8988T (cell line): Measurements from ENCODE around the gene RAC3.
A peak's percentile ranks its signal among the peaks of the same experiment; 100 is the strongest.

Source experiments
- DNase-seq: peaks from one replicate; pipeline ENCODE4 v3.0.0; 2011

The RAC3 gene

DNA sequence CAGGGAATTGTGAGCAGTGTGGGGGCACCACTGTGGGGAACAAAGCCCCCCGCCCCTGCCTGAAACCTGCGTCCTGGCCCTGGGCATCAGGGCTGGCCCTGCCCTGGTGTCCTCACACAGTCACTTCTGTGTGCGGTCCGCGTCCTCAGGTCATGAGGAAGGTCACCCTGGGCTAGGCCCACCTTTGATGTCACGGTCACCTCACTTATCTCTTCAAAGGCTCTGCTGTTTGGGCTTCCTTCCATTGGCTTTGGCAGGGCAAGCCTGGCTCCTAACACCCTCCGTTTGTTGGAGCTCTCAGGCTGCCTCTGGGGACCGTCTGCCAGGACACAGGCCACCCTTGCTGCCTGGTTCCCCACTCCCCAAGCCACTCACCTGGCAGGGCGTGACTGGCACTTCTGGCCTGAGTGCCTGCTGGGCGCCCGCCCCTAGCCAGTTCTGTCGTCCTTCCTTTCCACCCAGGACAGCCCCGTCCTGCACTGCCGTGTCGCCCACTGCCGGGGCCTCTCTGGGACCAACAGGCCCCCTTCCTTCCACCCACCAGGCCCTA is 17.6 kb upstream of the RAC3 start:
- no peak for DNase-seq

DNA sequence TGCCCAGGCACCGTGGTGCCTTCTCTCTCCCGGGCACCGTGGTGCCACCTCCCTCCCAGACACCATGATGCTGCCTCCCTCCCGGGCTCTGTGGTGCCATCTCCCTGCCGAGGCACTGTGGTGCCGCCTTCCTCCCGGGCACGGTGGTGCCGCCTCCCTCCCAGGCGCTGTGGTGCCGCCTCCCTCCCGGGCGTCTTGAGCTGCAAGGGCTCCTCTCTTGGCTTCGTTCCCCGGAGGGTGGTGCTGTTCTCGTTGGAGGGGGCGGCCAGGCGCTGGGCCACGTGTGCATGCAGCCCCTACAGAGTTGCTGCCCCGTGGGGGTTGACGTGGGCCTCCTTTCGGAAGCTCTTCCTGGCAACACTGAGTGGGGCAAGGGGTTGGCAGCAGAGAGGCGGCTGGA is 17.0 kb upstream of the RAC3 start:
- DNase-seq = no peak

DNA sequence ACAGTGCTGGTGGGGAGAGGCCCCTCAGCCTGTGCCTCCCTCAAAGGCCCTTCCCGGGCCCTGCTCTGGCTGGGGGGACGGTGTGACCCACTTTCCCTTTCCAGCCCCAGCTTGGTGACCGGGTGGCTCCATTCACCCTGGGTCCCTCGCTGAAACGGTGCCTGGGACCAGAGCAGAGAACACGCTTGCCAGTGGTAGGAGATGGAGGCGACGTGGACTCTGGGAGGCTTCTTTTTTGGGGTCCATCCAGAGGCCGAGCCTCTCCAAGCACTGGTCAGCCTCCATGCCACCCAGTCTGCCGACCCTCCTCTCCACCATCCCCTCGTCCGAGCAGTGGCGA is 16.5 kb upstream of the RAC3 start:
- no peak for DNase-seq

DNA sequence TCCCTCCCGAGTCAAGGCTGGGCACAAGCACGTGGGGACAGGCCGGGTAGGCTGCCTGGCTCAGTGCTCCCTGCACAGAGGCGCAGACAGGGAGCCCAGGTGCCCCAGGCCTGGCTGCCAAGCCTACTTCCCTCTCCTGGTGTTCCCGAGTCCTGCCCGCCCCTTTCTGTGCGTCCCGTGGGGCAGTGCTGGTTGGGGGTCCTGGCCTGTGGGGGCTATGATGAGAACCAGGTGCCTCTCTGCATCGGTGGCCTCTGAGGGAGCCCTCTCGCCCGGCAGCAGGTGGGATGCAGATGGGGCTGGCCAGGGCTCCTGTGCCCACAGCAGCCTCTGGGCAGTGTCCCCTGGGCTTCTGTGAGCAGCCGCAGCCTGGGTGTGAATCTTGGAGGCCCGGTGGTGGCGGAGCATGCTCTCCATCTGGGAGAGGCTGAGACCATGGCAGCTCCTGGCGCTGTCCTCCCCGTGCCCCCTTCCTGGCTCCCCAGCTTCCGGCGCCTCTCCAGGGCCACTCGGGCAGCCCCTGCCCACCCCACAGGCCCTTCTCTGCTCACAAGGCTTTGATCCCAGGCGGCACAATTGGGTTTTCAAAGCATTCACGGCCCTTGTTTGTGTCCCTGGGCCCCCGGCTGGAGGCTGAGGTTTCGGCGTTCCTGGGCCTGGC is 16.0 kb upstream of the RAC3 start:
- no peak for DNase-seq

DNA sequence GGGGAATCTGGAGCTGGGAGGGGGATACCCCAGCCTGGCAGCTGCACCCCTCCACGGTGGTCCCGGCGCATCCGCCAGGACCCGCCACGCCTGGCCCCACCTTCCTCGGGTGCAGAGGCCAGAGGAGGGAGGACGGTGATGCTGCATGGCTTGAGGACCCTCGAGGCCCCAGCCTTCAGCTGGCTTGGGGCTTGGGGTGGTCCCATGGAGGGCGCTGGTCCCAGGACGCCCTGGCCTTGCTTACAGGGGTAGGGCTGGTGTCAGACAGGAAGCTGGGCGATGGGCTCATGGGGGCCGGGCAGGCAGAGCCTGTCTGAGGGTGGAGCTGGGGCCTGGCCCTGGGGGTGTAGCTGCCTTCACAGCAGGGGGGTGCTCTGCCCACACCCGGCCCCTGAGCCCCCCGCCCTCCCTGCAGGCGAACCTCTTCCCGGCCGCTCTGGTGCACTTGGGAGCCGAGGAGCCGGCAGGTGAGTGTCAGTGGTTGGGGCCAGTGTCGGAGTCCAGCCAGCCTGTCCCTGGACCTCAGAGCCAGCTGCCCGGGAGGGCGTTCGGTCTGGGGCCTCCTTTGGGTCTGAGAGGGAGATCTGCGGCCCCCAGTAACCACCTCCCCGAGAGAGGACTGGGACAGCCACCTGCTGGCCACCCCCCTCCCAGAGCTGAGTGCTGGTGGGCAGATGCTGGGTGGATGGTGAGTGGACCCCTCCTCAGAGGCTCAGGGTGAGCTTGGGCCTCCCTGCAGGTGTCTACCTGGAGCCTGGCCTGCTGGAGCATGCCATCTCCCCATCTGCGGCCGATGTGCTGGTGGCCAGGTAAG is 15.2 kb upstream of the RAC3 start:
- DNase-seq = no peak

DNA sequence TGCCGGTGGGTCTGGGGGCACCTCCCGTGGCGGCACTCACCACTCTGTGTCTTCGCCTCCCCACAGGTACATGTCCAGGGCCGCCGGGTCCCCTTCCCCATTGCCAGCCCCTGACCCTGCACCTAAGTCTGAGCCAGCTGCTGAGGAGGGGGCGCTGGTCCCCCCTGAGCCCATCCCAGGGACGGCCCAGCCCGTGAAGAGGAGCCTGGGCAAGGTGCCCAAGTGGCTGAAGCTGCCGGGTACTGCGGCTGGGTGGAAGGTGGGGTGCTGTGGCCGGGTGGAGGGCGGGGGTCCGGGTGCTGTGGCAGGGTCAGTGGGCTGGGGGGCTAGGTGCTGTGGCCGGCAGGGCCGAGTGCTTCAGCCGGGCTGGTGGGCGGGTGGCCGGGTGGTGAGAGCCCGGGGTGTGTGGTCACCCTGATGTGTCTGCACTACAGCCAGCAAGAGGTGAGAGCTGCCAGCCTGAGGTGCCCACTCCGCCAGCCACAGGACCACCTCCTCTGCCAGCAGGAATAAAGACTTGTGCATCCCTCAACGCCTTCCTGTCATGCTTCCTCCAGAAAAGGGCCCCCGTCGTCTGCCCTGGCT is 14.5 kb upstream of the RAC3 start:
- DNase-seq = no peak

DNA sequence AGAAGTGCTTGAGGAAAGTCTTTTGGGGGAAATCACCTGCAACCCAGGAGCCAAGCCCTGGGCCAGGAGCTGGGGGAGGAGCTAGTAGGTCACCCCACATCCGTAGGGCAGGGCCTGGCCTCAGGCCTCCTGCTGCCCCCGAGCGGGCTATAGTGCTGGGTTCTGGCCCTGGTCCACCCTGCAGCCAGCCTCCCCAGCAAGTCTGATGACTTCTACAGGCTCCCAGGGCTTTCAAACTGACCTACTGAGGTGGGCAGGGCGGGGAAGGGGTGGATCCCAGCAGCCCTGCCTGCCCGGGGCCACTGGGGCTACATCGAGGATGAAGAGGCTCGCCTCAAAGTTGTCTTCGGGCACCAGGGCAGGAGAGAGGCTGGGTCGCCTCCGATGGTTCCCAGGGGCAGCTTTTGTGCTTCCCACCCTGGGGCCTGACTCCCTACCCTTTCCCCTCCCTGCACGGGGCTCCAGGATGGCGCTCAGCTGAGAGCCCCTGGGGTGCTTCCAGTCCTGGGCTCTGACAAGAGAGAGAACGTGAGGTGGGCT is 13.8 kb upstream of the RAC3 start:
- DNase-seq = no peak

DNA sequence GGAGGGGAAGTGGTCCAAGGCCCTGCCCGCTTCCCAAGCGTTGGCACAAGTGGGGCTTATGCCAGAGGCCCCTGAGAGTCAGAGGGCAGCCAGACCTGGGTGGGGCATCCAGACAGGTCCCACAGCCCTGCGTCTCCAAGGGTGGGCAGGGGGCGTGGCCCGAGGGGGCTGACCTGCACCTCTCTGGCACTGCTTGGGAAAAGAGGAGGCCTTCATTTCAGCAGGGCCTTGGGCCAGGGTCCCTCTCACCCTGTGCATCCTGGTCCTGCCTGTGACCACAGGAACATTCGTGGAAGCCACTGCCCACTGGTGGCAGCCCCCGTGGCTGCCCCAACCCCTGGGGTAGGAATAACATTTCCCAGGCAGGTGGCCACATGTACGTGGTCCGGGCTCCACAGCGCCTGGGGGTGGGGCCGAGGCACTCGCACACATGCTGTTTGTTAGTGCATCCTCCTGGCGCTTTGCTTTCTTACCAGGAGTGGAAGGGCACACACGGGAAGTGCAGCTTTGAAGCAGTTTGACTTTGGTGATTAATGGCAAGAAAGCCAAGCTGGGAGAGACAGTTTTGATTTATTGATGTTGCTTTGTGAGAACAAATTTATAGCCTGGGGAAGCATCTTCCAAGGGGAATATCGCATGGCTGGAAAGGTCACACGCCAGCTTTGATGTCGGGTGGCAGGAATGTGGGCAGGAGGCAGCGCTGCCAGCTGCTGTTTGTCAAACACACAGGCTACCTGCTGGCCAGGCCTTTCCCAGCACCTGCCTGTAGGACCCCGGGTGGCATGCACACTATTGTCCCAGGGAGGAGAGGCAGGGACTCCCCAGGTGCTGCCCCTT is 13.1 kb upstream of the RAC3 start:
- DNase-seq = no peak

DNA sequence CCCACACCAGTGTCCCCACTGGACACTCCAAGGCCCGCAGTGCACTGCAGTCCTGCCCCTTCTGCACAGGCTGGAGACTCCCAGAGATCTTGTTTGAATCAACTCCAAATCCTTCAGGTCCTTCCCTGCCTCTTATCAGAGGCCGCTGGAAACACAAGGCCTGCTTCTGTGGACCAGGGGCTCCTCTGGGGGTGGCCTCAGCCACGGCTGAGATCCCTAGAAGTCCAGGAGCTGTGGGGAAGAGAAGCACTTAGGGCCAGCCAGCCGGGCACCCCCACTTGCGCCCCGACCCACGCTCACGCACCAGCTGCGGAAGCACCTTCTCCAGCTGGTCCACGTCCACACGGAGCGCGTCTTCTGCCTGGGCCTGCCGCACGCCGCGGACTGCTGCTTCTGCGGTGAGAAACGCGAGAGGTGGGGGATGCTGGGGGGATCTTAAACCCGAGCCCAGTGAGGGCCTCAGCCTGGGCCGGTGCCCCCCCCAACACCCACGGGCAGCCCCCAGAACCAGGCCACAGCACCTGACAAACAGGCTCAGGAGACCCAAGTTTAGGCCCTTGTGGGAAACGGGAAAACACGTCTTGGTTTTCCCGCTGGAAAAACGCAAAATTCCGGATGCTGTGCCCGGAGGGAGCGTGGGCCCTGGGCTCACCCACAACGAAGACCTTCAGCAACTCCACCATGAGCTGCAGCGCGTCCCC is 12.3 kb upstream of the RAC3 start:
- no peak for DNase-seq

DNA sequence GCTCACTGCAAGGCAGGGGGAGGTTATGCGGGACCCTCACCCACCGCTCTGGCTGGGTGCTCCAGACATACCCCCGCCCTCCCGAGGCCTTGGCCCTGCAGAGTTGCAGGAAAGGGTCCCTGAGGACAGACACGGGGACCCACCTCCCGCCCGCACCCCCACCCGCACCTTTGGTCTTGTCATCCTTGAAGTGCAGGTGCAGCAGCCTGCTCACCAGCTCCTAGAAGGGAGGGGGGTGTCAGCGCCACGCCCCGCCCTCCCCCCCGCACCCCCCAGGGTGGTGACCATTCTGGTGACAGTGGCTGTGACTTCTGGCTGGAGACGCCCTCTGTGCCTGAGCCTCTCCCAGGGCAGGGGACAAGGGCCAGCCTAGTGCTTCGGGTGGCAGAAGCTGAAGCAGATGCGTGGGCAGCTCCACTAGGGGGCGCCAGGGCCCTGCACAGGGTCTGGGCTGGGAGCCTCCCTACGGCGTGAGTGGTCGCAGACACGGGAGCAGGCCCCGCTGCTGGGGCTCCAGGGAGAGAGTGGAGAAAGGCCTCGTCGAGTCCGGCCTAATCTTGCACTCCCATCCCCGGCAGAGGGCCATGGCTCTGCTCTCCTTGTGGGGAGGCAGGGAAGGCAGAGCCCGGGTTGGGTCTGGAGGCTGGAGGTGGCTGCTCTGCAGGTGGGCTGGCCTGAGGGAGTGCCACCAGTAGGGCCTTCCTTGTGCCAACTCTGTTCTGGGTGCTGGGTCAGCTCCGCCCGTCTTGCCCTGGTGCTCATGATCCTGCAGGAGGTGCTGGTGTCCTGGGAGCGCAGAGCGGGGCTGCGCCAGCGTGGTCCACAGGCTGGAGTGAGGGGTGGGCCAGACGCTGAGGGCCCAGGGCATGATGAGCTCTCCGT is 11.5 kb upstream of the RAC3 start:
- peak; percentile 81 for DNase-seq

DNA sequence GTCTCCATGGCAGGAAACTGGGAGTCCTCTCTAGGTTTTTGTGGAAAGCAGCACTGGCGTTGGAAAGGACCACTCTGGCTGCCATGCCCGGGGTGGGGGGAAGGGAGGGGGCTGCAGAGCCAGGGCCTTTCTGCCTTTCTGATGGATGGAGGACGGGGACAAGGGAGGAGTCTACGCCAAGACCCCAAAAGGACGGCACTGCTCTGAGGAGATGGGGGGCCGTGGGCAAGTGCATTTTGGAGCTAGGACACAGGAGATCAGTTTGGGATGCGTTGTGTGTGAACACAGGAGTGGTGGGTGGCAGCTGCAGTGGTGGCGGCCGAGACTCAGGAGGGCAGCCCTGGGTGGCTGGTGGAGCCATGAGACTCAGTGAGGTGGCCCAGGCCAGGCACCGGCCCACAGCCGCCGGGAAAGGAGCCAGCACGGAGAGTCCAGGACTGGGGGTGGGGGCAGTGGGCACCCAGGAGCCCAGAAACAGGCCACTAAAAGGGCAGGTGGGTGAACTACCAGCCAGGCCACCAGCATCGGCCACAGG is 10.8 kb upstream of the RAC3 start:
- no peak for DNase-seq

DNA sequence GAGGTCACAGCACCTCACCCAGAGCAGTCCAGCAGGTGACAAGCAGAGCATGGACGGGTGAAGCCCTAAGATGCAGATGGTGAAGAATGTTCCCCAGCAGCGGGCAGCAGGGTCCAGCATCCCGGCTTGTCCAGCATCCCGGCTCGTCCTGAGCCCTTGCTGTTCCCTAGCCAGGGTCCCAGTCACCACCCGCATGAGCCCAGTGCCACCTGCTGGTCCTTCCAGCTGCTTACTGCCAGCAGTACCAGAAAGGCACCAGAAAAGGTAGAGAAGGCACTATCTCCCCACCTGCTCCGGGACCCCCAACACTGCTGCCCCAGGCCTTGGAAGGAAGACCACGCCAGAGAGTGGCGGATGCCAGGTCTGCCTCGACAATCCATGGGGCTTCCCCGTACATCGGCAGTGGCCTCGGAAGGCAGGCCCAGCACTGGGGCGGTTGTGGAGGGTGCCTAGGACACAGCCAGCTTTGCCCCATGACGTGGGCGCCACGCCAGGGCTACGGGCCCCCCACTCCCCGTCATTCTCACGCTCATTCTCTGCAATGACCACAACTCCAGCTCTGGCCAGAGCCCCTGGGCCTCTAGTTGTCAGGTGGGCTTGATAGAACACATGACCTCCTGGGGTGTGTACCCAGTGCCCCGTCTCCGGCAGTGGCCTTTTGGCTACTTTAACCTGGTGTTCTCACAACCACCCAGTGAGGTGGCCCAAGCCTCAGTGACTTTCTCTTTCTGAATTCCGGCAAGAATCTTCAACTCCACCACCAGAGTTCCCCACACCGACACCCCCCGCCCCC is 10.2 kb upstream of the RAC3 start:
- DNase-seq = peak; percentile 70

DNA sequence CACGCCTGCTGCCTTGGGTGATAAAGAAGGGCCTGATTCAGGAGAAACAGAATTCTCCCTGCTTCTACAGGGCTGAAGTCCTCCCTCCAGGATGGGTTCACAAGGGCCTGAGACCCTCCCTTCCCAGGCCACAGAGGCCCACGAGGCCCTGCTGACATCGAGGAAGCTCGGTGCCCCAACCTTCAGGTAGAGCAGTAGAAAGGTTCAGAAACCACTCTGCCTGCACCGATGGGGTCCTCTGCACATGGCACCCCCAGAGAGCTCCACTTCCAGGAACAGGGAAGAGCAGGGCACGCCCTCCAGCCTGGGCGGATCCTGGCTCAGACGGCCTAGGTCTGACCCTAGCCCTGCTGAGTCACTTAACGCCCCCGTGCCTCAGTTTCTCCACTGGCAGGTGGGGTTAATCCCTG is 9.6 kb upstream of the RAC3 start:
- no peak for DNase-seq

DNA sequence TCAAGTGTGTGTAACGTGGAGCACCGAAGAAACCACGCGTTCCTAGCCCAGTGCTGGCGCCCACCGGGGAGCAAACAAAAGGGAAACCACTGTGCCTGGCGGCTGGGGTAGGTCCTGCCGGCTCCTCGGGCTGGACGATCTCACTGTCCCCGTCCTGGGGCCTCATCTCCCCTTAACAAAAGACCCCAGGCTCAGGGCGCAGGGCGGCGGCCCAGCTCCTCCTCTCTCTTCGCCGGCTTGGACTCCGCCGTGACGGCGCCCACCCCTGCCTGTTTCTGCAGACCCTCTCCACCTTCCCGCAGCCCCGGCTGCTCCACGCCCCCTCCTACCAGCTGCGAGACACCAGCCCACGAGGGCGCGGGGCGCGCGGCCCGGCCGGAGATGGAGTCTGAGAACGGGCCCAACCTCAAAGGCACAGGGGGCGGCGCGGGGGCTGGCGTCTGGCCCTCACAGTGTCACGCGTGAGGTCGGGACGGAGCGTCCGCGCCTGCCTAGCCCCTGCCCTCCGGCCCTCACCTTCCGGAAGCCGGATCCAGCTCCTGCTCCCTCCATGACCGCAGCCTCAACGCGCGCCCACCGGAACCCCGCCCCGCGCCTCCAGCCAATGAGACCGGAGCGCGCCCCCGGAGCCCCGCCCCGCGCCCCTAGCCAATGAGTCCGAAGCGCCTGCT is 9.0 kb upstream of the RAC3 start, which contains the start of gene CENPX:
TSS of gene CENPX (minus strand) at position 569 of the 671 bp plus-strand sequence. CDS start at position 552, 17 bp downstream.
- no peak for DNase-seq

DNA sequence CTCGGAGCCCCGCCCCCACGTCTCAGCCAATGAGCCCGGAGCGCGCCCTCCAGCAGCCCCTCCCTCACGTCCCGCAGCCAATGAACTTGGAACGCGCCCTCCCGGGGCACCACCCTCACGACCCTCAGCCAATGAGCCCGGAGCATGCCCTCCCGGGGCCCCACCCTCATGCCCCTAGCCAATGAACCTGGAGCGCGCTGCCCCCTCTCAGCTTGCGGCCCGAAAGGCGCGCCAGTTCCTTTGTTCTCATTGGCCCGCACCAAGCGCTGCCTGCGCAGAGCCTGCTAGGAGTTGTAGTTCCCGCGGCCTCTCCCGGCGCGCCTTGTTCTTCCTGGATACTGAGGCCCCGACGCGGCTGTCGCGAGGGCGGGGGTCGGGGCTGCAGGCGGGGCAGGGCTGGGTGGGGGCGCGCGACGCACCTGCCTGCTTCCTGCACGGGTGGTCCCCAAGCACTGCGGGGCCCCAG is 8.5 kb upstream of the RAC3 start, which contains the start of gene LRRC45:
TSS of gene LRRC45 (plus strand) at position 325 of the 466 bp plus-strand sequence. CDS start 339 bp downstream, outside the sequence.
- peak; percentile 94 for DNase-seq

DNA sequence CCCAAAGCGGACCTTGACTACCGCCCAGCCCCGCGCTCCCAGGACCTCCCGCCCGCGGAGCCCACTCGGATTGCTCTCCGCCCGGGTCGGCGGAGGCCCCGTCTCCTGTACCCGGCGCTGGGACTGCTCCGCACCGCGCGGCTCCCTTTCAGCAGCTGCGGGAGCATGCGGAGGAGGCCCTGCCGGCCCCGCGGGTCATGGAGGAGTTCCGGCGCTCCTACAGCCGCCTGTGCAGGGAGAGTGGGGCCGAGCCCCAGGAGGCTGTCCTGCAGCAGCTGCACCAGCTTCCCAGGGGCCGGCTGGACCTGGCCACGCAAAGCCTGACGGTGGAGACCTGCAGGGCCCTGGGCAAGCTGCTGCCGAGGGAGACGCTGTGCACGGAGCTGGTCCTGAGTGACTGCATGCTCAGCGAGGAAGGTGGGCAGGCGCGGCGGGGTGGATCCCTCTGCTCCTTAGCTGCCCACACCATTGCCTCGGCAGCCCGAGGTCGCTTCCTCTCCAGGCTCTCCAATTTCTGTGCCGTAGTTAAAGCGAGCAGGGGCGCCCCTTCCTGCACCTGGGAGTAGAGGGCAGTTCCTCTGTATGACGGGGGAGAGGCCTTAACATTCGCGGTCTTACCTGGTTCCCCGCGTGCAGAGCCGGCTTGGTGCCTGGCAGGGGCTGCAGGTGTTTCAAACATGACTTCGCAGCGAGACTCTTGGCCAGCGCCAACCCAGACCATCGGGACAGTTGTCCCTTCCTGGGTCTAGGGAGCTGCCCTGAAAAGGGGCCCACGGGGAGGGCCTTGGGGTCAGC is 7.8 kb upstream of the RAC3 start:
- DNase-seq = no peak

DNA sequence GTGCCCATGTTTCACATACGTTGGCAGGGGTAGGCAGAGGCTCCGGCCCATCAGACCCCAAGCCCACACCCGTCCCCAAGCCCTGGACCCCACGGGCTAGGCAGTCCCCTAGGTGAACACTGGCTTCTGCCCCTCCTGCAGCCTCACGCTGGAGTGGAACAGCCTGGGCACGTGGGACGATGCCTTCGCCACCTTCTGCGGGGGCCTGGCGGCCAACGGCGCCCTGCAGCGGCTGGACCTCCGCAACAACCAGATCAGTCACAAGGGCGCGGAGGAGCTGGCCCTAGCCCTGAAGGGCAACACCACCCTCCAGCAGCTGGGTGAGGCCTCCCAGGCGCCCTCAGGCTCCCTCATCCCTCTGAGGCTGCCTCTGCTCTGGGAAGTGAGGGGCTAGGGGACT is 6.6 kb upstream of the RAC3 start:
- no peak for DNase-seq
